HepG2 (cell line): Measurements from ENCODE around the gene KDM5B. TPM values are rescaled to one million over a fixed set of nuclear protein-coding genes. Genes with fewer than 3 reads are reported as not detected.

ENCODE experiments used
- BRD4 ChIP-seq: sonication (generic); formaldehyde crosslinking; IDR thresholded peaks from 2 replicates; pipeline ENCODE4 v1.4.0; 2020; ENCODE audit warnings: missing genetic modification reagents
- REXO4 ChIP-seq: sonication (generic); formaldehyde crosslinking; IDR thresholded peaks from 2 replicates; pipeline ENCODE4 v1.8.0; 2022; ENCODE audit warnings: missing genetic modification reagents, mild to moderate bottlenecking, borderline replicate concordance
- SMARCE1 ChIP-seq: fragments of 450-650 bp; IDR thresholded peaks from 2 replicates; pipeline ENCODE4 v1.6.1; 2017; ENCODE audit warnings: borderline replicate concordance
- ZNF446 ChIP-seq: sonication (generic); formaldehyde crosslinking; IDR thresholded peaks from 2 replicates; pipeline ENCODE4 v1.5.0; 2020; ENCODE audit warnings: mild to moderate bottlenecking, missing genetic modification reagents
- polyA plus RNA-seq, 8 experiments: library from polyadenylated mRNA; depleted of rRNA in 3 of 8; stranded (reverse) in 7 of 8; unstranded in 1 of 8; fragments of >200 nt; fragmentation: Illumina TruSeq in 4 of 8; extraction: Trizol in 4 of 8; gene quantifications; 2 replicates each; pipeline versions ENCODE4 v1.2.1 to v1.2.3, GENCODE V29; 2011 to 2016; ENCODE audit warnings: low read depth in 4 of 8, missing spikeins in 1 of 8, mixed read lengths in 1 of 8; ENCODE audit not compliant: insufficient read depth in 1 of 8
- total RNA-seq, 5 experiments: library from RNA; depleted of rRNA; stranded (reverse); fragments of >200 nt; fragmentation: Illumina TruSeq; extraction: Trizol; gene quantifications; 2 replicates each; pipeline ENCODE4 v1.2.3, GENCODE V29; 2016; ENCODE audit warnings: low read depth in 1 of 5
- TF ChIP-seq, protein P1 (sequence below): sonication (generic); formaldehyde crosslinking; IDR thresholded peaks from 2 replicates; pipeline ENCODE4 v1.4.0; 2020; ENCODE audit warnings: mild to moderate bottlenecking, missing genetic modification reagents
- TF ChIP-seq, protein P2 (sequence below): sonication (generic); formaldehyde crosslinking; IDR thresholded peaks from 2 replicates; pipeline ENCODE4 v1.4.0; 2020; ENCODE audit warnings: missing genetic modification reagents
- TF ChIP-seq, protein P3 (sequence below): sonication (generic); formaldehyde crosslinking; IDR thresholded peaks from 2 replicates; pipeline ENCODE4 v1.4.0; 2020; ENCODE audit warnings: mild to moderate bottlenecking, low read depth, missing genetic modification reagents

KDM5B gene
- total and polyA plus RNA-seq, 2 of the 13 experiments (the other 11 are each of a cell fraction or from before 2014, with no cell fraction given) = 34.2 to 35.4 TPM

DNA sequence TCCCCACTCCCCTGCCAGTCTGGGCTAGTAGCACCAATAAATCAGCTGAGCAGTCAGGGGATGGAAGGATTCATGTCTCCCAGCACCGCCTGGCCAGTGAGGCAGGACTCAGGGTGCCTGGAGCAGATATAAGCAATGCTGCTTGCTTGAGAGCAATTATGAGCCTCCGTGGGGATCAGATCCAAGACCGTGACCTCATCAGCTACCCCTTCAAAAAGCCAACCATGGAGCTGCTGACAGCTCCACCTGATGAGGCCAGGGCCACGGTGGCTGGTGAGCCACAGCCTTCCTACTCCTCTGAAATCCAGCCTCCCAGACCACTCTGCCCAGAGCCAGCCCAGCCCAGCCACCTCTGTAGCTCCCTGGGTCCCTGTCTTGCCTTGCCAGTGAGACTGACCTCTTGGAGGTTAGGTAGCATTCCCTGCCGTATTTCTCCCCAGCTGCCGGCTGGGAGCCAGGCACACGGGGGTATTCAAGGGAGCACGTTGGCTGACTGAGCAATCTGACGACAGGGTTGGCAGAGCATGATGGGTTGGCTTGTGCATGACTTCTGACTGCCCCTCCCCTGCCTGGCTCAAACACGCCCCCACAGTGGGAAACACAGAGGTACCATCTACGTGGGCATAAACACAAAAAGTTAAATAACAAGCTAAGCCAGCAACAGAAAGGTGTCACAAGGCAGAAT, 126.3 kb downstream of the KDM5B start (continued):
- TF ChIP-seq, protein P1, sequence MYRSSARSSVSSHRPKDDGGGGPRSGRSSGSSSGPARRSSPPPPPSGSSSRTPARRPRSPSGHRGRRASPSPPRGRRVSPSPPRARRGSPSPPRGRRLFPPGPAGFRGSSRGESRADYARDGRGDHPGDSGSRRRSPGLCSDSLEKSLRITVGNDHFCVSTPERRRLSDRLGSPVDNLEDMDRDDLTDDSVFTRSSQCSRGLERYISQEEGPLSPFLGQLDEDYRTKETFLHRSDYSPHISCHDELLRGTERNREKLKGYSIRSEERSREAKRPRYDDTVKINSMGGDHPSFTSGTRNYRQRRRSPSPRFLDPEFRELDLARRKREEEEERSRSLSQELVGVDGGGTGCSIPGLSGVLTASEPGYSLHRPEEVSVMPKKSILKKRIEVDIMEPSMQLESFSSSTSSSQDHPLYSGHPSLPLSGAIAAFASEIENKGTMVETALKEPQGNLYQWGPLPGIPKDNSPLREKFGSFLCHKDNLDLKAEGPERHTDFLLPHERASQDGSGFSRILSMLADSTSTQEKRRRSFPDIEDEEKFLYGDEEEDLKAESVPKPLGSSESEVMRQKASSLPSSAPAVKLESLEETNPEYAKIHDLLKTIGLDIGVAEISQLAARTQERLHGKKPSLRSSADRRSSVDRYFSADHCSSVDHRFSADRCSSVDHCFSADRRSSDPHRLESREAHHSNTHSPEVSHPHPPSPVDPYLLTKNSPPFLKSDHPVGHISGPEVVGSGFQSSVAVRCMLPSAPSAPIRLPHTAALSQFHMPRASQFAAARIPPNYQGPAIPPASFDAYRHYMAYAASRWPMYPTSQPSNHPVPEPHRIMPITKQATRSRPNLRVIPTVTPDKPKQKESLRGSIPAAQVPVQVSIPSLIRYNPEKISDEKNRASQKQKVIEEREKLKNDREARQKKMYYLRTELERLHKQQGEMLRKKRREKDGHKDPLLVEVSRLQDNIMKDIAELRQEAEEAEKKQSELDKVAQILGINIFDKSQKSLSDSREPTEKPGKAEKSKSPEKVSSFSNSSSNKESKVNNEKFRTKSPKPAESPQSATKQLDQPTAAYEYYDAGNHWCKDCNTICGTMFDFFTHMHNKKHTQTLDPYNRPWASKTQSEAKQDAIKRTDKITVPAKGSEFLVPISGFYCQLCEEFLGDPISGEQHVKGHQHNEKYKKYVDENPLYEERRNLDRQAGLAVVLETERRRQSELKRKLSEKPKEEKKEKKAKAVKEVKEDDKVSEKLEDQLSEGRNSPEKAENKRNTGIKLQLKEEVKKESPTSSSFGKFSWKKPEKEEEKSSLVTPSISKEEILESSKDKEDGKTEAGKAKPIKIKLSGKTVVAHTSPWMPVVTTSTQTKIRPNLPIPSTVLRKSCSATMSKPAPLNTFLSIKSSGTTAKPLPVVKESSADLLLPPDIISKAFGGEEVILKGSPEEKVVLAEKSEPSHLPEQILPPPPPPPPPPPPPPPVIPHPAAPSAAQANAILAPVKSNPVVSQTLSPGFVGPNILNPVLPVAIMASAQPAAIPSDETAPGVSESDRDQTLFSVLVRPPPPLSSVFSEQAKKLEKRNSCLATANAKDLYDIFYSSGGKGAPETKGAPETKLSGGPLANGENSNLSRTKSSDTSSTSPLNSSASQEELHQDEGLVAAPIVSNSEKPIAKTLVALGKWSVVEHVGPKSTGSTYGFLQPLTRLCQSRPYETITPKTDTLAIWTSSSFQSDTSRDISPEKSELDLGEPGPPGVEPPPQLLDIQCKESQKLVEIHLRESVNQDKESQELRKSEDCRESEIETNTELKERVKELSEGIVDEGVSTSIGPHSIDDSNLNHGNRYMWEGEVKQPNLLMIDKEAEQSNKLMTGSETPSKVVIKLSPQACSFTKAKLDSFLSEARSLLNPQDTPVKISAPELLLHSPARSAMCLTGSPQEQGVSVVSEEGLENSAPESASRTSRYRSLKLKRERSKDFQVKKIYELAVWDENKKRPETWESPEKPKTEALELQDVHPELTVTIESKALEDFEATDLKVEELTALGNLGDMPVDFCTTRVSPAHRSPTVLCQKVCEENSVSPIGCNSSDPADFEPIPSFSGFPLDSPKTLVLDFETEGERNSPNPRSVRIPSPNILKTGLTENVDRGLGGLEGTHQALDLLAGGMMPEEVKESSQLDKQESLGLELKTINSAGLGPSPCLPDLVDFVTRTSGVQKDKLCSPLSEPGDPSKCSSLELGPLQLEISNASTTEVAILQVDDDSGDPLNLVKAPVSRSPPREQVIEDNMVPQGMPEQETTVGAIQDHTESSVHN = no peak
- TF ChIP-seq, protein P2, sequence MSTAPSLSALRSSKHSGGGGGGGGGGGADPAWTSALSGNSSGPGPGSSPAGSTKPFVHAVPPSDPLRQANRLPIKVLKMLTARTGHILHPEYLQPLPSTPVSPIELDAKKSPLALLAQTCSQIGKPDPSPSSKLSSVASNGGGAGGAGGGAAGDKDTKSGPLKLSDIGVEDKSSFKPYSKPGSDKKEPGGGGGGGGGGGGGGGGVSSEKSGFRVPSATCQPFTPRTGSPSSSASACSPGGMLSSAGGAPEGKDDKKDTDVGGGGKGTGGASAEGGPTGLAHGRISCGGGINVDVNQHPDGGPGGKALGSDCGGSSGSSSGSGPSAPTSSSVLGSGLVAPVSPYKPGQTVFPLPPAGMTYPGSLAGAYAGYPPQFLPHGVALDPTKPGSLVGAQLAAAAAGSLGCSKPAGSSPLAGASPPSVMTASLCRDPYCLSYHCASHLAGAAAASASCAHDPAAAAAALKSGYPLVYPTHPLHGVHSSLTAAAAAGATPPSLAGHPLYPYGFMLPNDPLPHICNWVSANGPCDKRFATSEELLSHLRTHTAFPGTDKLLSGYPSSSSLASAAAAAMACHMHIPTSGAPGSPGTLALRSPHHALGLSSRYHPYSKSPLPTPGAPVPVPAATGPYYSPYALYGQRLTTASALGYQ (CRISPR knock-in tag) = no peak
- no peak for TF ChIP-seq REXO4 (CRISPR knock-in tag)
- TF ChIP-seq, protein P3, sequence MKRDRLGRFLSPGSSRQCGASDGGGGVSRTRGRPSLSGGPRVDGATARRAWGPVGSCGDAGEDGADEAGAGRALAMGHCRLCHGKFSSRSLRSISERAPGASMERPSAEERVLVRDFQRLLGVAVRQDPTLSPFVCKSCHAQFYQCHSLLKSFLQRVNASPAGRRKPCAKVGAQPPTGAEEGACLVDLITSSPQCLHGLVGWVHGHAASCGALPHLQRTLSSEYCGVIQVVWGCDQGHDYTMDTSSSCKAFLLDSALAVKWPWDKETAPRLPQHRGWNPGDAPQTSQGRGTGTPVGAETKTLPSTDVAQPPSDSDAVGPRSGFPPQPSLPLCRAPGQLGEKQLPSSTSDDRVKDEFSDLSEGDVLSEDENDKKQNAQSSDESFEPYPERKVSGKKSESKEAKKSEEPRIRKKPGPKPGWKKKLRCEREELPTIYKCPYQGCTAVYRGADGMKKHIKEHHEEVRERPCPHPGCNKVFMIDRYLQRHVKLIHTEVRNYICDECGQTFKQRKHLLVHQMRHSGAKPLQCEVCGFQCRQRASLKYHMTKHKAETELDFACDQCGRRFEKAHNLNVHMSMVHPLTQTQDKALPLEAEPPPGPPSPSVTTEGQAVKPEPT = no peak
- no peak for TF ChIP-seq ZNF446
- TF ChIP-seq SMARCE1 = no peak
- TF ChIP-seq BRD4 (CRISPR knock-in tag) = no peak
- TF ChIP-seq, all 625 proteins: peak for 0
